NCI-H1694 (cell line): ENCODE measurements around the gene DUSP1.

ENCODE experiments used
- DNase-seq: peaks from one replicate; lab custom pipeline; 2025; lab: John Stamatoyannopoulos, UW

The DUSP1 gene

GRCh38 chr5:172724242-172725183 lies 46.5 kb downstream of the DUSP1 start:
- no peak for DNase-seq

GRCh38 chr5:172723508-172723907 lies 47.5 kb downstream of the DUSP1 start:
- DNase-seq, result no peak

- DNase-seq, result no peak
Measured at GRCh38 chr5:172722327-172722815, 48.6 kb downstream of the DUSP1 start.

GRCh38 chr5:172721455-172722326 lies 49.3 kb downstream of the DUSP1 start:
- DNase-seq, result no peak

GRCh38 chr5:172720655-172721054 lies 50.3 kb downstream of the DUSP1 start:
- DNase-seq, result no peak

- no peak for DNase-seq
Measured at GRCh38 chr5:172719211-172719610, 51.8 kb downstream of the DUSP1 start.

- DNase-seq, result no peak
Measured at GRCh38 chr5:172718527-172719114, 52.4 kb downstream of the DUSP1 start.
